ENCODE results near the gene PHOX2B. TPM values are rescaled to one million over a fixed set of nuclear protein-coding genes. Genes with fewer than 3 reads are reported as not detected.

Gene PHOX2B
- total RNA-seq, result not detected

DNA sequence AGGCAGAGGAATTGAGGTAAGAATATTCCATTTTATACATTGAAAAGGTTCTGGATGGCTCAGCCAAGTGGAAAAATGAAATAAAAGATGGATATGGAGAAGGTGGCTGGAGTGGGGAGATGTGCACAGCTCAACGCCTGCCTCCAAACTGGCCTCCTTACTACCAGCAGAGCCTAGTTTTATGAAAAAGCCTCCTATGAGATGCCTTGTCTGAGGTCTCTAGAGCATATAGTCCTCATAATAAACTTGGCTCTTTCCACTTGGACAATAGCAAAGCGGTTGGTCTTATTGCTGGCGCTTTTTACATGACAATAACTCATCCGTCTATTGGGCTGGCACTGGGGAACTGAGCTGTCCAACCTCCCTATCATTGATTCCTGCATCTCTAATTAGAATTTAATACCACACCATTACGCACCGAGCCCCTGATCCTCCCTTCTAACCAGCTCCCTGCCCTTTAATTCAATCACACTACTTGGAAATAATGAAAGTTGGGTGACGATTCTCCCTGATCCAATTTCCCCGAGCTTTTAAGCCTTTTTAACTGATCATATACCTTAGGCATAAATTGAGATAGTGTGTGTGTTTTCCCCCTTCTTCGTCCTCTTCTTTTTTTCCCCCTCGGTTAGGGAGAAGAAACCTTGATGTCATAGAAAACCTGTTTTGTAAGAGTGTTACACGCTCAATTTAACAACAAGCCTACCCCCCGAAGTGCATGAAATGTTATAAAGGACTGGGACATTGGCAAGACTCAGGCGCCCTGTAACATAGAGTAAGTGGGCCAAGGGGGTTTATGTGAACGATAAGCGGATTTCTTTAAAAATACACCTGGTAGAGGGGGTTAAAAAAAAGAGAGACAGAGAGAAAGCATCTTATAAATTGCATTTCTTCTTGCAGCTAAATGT is at the start of gene PHOX2B:
TSS of gene PHOX2B (minus strand) at position 155 of the 905 bp plus-strand sequence. CDS start at position 40, 115 bp downstream.

Small RNA genes lying within 50 kb of the gene (small RNA-seq; reads per million reads assigned to genes)
- not detected for gene RNU1-49P

Other genes with a start within 250 kb of the PHOX2B start
- 48.4 TPM for gene LIMCH1, start 210.6 kb downstream of the PHOX2B start, total RNA-seq
- 64.6 TPM for gene TMEM33, start 186.7 kb upstream of the PHOX2B start, total RNA-seq
- gene DCAF4L1, start 233.0 kb upstream of the PHOX2B start, total RNA-seq, result 0.23 TPM
- gene SLC30A9, start 241.8 kb upstream of the PHOX2B start, total RNA-seq, result 89.5 TPM

All from diencephalon (tissue), 1 donor.